ENCODE data around the gene TP73. TPM values are rescaled to one million over a fixed set of nuclear protein-coding genes. Genes with fewer than 3 reads are reported as not detected.

The TP73 gene
- polyA plus RNA-seq, 1 donor from 2014 or later = not detected

- Histone ChIP-seq H3K4me3 (ENCODE audit: low read length) (no peak overlapping the region), H3K36me3 (ENCODE audit: insufficient read depth, low read length) (peaks cover 4% of the 10 kb centered on the region), H3K9me2 (ENCODE audit: insufficient read depth, low read length) (no peaks in the 10 kb centered on the region), H3K79me2 (replicated peaks; ENCODE audit: insufficient read depth, low read length) (no peaks in the 10 kb centered on the region), H2AFZ (ENCODE audit: low read depth, low read length) (no peak overlapping the region), H3K9ac (ENCODE audit: low read length) (no peak overlapping the region), H3K27me3 (ENCODE audit: insufficient read depth, low read depth, low read length) (no peaks in the 10 kb centered on the region), H3K9me3 (ENCODE audit: low read length) (no peaks in the 10 kb centered on the region), H3K4me2 (ENCODE audit: low read length) (no peak overlapping the region), H3K27ac (ENCODE audit: low read length) (no peak overlapping the region), H3F3A (ENCODE audit: insufficient read depth, low read length, poor library complexity, severe bottlenecking) (no peaks in the 10 kb centered on the region), H4K20me1 (ENCODE audit: insufficient read depth) (no peaks in the 10 kb centered on the region)
- TF ChIP-seq EP300 (conservative IDR thresholded peaks at IDR 0.05; ENCODE audit: poor library complexity, severe bottlenecking) (no peak), SMC3 (conservative IDR thresholded peaks at IDR 0.05; ENCODE audit: poor library complexity) (no peak)
Observed at GRCh38 chr1:3640121-3640837, 12.0 kb upstream of the TP73 start.

DNA sequence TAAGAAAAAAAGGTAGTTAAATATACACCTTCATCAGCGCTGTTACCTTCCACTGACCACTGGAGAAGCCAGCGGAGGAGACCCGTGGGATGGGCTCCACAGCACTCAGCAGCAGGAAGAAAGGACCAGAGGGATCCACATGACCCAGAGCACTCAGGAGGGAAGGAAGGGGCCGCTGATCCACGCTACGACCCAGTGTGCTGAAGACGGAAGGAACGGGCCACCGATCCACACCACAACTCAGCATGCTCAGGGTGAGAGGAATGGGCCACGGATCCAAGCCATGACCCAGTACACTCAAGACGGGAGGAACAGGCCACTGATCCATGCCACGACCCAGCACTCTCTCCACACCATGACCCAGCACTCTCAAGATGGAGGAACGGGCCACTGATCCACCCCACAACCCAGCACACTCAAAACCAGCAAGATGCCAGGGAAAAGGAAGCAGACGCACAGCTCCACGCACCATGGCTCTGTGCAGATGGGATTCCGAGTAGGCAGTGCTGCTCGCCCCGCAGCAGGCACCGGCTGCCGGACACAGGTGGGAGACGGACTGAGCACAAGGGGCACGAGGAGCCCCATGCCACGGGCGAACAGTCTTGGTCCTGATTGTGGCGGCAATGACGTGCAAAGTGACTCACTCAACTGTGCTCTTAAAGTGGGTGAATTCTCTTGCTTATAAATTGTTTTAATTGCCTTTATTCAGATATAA is 11.1 kb upstream of the TP73 start:
- no peak overlapping the region for H3K9ac ChIP-seq (ENCODE audit: low read length)
- H2AFZ ChIP-seq (ENCODE audit: low read depth, low read length) = no peak overlapping the region
- TF ChIP-seq MXI1 (conservative IDR thresholded peaks at IDR 0.05; ENCODE audit: poor library complexity, severe bottlenecking) (no peak), TAF1 (IDR thresholded peaks at IDR 0.05; ENCODE audit: low read depth) (no peak), EZH2 (IDR thresholded peaks at IDR 0.05; ENCODE audit: borderline replicate concordance, insufficient read depth, low read length, poor library complexity, severe bottlenecking) (no peak), SMC3 (conservative IDR thresholded peaks at IDR 0.05; ENCODE audit: poor library complexity) (no peak), POLR2AphosphoS5 (IDR thresholded peaks at IDR 0.05) (no peak), EP300 (conservative IDR thresholded peaks at IDR 0.05; ENCODE audit: poor library complexity, severe bottlenecking) (no peak), RAD21 (conservative IDR thresholded peaks at IDR 0.05) (no peak)
- TF ChIP-seq, protein P1, sequence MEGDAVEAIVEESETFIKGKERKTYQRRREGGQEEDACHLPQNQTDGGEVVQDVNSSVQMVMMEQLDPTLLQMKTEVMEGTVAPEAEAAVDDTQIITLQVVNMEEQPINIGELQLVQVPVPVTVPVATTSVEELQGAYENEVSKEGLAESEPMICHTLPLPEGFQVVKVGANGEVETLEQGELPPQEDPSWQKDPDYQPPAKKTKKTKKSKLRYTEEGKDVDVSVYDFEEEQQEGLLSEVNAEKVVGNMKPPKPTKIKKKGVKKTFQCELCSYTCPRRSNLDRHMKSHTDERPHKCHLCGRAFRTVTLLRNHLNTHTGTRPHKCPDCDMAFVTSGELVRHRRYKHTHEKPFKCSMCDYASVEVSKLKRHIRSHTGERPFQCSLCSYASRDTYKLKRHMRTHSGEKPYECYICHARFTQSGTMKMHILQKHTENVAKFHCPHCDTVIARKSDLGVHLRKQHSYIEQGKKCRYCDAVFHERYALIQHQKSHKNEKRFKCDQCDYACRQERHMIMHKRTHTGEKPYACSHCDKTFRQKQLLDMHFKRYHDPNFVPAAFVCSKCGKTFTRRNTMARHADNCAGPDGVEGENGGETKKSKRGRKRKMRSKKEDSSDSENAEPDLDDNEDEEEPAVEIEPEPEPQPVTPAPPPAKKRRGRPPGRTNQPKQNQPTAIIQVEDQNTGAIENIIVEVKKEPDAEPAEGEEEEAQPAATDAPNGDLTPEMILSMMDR (IDR thresholded peaks at IDR 0.05; ENCODE audit: poor library complexity, severe bottlenecking) = no peak
- TF ChIP-seq, protein P2, sequence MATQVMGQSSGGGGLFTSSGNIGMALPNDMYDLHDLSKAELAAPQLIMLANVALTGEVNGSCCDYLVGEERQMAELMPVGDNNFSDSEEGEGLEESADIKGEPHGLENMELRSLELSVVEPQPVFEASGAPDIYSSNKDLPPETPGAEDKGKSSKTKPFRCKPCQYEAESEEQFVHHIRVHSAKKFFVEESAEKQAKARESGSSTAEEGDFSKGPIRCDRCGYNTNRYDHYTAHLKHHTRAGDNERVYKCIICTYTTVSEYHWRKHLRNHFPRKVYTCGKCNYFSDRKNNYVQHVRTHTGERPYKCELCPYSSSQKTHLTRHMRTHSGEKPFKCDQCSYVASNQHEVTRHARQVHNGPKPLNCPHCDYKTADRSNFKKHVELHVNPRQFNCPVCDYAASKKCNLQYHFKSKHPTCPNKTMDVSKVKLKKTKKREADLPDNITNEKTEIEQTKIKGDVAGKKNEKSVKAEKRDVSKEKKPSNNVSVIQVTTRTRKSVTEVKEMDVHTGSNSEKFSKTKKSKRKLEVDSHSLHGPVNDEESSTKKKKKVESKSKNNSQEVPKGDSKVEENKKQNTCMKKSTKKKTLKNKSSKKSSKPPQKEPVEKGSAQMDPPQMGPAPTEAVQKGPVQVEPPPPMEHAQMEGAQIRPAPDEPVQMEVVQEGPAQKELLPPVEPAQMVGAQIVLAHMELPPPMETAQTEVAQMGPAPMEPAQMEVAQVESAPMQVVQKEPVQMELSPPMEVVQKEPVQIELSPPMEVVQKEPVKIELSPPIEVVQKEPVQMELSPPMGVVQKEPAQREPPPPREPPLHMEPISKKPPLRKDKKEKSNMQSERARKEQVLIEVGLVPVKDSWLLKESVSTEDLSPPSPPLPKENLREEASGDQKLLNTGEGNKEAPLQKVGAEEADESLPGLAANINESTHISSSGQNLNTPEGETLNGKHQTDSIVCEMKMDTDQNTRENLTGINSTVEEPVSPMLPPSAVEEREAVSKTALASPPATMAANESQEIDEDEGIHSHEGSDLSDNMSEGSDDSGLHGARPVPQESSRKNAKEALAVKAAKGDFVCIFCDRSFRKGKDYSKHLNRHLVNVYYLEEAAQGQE (IDR thresholded peaks at IDR 0.05; ENCODE audit: borderline replicate concordance) = no peak
- no peak overlapping the region for H3K4me3 ChIP-seq (ENCODE audit: low read length)
- no peaks in the 10 kb centered on the region for H3K9me2 ChIP-seq (ENCODE audit: insufficient read depth, low read length)
- no peak overlapping the region for H3K27ac ChIP-seq (ENCODE audit: low read length)
- H3F3A ChIP-seq (ENCODE audit: insufficient read depth, low read length, poor library complexity, severe bottlenecking) = no peaks in the 10 kb centered on the region
- no peaks in the 10 kb centered on the region for H3K9me3 ChIP-seq (ENCODE audit: low read length)
- H3K36me3 ChIP-seq (ENCODE audit: insufficient read depth, low read length) = peaks cover 7% of the 10 kb centered on the region
- no peaks in the 10 kb centered on the region for H3K79me2 ChIP-seq (replicated peaks; ENCODE audit: insufficient read depth, low read length)
- no peak overlapping the region for H3K4me2 ChIP-seq (ENCODE audit: low read length)
- H3K27me3 ChIP-seq (ENCODE audit: insufficient read depth, low read depth, low read length) = no peaks in the 10 kb centered on the region
- no peaks in the 10 kb centered on the region for H4K20me1 ChIP-seq (ENCODE audit: insufficient read depth)

Measured in neural cell (in vitro differentiated cells).